ENCODE results near the gene S1PR5.
"Not testable (repeated sequence)": the region's sequence is repeated elsewhere in the genome, so short reads cannot be mapped to it uniquely, and the experiment has no call there.

S1PR5 gene

DNA sequence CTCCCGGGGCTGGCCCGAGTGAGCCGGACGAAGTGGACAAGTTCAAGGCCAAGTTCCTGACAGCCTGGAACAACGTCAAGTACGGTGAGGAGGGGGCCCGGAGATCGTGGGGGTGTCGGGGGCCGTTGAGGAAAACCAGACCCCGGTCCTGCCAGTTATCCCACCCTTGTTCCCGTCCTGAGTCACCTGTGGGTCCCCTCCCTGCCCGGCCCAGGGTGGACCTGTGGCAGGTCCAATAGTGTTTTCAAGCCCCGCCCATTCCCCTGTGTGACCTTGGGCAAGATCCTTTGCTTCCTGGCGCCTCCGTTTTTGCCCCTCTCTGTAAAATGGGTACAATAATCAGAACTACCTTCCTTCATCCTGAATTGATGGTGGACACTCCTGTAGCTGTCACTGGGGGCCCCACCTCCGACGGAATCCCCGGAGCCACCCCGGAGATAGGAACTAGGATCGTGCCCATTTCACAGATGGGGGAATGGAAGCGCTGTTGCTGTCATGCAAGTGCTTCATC, 27.1 kb upstream of the S1PR5 start:
- no peak for DNase-seq (ENCODE audit: low read depth)

DNA sequence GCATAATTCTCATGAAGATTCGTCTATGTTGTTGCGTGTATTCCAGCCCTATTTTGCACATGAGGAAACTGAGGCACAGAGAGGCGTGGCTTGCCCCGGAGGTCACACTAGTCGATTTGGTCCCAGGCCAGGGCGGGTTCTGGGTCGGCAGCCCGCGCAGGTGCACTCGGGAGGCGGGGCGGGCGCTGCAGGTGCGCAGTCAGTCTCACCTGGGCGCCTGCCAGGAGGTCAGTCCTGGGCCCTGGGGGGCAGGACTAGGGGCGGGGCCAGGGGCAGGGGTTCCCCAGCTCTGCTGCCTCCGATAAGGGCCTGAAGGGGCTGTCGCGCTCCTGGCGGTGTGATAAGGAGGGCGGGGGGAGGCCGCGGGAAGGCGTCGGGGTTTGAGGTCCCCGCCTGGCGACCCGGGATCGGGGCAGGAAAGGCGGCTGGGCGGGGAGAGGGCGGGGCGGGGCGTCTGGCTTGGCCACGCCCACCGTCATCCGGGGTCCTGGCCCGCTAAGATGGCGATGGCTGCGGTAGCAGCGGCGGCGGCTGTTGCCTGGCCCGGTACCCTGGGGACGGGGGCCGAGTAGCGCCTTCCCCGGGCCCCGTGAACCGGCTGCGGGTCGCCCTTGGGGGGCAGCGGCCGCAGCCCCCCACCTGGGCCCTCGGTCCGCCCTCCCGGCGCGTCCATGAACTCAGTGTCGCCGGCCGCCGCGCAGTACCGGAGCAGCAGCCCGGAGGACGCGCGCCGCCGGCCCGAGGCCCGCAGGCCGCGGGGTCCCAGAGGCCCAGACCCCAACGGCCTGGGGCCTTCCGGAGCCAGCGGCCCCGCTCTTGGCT, 26.4 kb upstream of the S1PR5 start, which contains the start of gene ATG4D:
ATG4D (plus strand) TSS at position 485 of the 822 bp plus-strand sequence; CDS start at position 672, 187 bp downstream.
- peak; percentile 77 for DNase-seq (ENCODE audit: low read depth)

DNA sequence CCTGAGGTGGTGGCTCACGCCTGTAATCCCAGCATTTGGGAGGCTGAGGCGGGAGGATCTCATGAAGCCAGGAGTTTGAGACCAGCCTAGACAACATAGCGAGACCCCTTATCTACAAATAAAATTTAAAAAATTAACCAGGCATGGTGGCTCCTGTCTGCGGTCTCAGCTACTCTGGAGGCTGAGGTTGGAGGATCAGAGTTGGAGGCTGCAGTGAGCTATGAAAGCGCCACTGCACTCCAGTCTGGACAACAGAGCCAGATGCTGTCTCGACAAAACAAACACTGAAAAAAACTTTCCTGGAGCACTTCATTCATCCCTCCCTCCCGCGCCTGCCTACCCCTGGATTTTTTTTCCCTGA, 25.8 kb upstream of the S1PR5 start:
- no peak for DNase-seq (ENCODE audit: low read depth)

DNA sequence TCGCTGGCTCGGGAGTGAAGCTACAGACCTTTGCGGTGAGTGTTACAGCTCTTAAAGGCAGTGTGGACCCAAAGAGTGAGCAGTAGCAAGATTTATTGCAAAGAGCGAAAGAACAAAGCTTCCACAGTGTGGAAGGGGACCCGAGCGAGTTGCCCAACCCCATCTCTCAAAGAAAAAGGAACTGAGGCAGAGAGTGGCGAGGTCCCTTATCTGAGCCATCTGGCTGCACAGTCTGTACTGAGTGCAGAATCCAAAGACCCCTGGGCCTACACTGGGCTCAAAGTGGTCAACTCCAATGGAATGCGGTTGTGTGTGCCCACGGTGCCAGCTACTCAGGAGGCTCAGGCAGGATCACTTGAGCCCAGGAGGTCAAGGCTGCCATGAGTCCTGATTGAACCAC, 21.8 kb upstream of the S1PR5 start:
- not testable (repeated sequence) for DNase-seq (ENCODE audit: low read depth)

DNA sequence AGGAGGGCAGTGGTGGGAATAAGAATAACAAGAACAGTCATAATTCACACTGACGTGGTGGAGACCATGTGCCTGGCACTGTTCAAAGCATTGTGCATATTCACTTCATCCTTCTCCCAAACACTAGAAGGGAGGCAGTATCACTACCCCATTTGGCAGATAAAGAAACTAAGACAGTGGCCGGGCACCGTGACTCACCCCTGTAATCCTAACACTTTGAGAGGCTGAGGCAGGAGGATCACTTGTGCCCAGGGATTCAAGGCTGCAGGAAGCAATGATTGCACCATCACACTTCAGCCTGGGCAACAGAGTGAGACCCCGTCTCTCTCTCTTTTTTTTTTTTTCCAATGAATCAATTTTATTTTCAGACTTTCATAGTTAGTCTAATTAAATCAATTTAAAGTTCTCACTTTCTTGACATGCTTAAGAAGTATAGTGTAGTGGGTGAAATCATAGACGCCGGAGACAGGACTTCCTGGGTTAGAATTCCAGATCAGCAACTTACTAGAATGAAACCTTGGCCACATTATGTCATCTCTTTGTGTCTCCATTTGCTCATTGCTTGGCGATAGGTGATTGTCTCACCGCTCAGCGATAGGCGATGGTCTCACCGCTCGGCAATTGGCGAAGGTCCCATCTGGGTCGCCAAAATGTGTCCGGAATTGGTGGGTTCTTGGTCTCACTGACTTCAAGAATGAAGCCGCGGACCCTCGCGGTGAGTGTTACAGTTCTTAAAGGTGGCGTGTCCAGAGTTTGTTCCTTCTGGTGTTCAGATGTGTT, 21.1 kb upstream of the S1PR5 start:
- DNase-seq (ENCODE audit: low read depth): no peak

DNA sequence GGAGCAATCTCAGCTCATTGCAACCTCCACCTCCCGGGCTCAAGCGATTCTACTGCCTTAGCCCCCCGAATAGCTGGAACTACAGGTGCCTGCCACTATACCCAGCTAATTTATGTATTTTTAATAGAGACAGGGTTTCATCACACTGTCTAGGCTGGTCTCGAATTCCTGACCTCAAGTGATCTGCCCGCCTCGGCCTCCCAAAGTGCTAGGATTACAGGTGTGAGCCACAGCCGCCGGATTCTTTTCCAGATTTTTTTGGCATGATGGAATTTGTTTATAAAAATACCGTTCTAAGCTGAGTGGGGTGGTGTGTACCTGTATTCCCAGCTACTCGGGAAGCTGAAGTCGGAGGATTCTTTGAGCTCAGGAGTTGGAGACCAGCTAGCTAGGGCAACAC, 20.4 kb upstream of the S1PR5 start:
- DNase-seq (ENCODE audit: low read depth): no peak

DNA sequence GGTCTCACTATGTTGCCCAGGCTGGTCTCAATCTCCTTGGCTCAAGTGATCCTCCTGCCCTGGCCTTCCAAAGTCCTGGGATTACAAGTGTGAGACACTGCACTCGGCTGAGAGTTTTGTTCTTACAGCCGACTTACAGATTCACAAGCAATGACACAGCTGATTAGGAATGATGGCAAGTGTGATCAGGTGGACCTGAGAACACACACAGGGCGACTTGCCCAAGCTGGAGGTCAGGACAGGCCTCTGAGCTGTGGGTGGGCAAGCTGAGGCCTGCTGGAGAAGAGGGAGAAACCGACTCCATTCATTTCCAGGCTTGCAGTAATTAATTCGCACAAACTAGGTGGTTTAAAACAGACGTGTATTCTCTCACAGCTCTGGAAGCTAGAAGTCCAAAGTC, 18.4 kb upstream of the S1PR5 start:
- no peak for DNase-seq (ENCODE audit: low read depth)

DNA sequence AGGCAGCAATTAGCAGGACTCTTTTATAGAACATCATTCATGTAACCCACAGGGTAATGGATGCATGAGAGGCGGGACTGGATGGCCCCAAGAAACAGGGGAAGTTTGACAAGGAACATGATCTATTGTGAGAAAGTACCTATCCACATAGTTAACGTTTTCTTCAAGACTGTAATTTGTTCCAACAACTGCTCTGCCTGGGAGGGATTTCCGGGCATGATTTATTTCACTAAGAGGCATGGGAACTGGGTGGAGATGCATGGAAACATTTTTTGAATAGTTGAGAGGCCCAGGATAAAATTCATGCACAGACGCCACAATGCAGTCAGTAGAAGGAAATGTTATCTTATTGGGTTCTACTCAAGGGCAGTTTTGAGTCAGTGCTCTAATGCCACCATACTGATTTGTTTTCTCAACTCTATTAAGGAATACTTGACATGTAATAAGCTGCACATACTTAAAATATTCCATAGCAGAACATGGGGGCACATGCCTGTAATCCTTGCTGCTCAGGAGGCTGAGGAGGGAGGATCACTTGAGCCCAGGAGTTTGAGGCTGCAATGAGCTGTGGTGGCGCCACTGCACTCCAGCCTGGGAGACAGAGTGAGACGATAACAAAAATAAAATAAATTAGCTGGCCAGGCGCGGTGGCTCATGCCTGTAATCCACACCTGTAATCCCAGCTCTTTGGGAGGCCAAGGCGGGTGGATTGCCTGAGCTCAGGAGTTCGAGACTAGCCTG, 16.6 kb upstream of the S1PR5 start:
- no peak for DNase-seq (ENCODE audit: low read depth)

DNA sequence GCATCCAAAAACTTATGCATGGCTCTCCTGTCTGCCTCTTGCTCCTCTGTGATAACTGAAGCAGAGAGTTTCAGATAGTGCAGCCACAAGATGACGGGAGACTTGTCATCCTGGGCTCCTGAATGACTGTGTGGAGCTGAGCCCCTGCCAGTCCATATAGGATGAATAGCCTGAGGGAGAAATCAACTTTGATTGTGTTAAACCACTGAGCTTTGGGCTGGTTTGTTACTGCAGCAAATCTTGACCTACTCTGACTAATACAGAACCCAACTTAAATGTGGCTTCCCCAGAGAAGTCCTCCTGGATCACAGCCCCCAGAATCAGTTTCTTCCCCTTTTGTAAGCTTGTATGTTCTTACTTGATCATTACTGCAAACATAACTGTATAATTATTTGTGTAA, 15.2 kb upstream of the S1PR5 start:
- DNase-seq (ENCODE audit: low read depth): no peak

DNA sequence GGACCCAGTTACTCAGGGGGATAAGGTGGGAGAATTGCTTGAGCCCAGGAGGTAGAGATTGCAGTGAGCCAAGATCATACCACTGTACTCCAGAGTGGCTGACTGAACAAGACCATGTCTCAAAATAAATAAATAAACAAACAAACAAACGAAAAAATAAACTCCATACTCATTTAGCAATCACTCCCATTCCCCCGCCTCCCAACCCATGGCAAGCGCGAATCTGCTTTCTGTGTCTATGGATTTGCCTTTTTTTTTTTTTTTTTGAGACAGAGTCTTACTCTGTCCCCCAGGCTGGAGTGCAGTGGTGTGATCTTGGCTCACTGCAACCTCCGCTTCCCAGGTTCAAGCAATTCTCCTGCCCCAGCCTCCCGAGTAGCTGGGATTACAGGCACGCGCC, 9.6 kb upstream of the S1PR5 start:
- not testable (repeated sequence) for DNase-seq (ENCODE audit: low read depth)

DNA sequence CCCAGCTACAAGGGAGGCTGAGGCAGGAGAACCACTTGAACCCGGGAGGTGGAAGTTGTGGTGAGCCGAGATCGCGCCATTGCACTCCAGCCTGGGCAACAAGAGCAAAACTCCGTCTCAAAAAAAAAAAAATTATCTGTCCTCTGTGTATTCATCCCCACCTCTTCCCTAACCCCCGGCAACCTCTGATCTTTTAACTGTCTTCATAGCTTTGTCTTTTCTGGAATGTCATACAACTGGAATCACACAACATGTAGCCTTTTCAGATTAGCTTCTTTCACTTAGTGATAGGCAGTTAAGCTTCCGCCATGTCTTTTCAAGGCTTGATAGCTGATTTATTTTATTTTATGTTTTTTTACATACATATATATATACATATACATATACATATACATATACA, 8.4 kb upstream of the S1PR5 start:
- DNase-seq (ENCODE audit: low read depth): no peak

DNA sequence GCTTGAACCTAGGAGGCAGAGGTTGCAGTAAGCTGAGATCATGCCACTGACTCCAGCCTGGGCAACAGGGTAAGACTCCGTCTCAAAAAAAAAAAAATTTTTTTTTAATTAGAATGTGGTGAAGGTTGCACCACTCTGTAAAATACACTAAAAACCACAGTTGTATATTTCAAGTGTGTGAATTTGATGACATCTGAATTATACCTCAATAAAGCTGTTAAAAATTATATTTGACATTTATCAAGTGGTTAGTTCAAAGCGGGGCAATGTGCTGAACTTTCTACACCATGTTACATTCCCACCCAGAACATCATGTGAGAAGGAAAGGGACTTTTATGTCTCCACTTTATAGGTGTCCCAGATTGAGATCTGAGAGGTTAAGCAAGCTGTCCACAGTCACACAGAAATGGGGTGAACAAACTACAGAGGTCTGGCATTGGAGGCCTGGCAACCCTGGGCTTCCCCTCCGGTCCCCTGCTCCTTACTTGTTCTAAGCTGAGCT, 5.9 kb upstream of the S1PR5 start:
- no peak for DNase-seq (ENCODE audit: low read depth)

DNA sequence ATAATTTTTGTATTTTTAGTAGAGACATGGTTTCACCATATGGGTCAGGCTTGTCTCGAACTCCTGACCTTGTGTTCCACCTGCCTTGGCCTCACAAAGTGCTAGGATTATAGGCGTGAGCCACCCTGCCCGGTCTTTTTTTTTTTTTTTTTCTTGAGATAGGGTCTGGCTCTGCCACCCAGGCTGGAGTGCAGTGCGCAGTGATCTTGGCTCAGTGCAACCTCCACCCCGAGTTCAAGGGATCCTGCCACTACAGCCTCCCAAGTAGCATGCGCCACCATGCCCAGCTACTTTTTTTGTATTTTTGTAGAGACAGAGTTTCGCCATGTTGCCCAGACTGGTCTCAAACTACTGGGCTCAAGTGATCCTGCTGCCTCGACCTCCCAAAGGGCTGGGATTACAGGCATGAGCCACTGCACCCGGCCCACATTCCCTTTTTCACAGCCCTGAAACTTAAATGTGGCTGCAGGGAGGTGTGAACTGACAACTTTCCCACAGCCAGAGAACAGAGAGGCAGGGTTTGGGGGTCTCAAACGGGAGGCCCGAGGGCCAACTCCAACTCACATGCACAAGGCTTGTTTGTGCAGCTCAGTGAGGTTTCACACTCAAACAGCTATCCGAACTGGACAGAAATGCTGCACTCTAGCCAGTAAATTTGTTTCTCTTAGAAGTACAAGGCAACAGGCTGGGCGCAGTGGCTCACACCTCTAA, 4.4 kb upstream of the S1PR5 start:
- no peak for DNase-seq (ENCODE audit: low read depth)

DNA sequence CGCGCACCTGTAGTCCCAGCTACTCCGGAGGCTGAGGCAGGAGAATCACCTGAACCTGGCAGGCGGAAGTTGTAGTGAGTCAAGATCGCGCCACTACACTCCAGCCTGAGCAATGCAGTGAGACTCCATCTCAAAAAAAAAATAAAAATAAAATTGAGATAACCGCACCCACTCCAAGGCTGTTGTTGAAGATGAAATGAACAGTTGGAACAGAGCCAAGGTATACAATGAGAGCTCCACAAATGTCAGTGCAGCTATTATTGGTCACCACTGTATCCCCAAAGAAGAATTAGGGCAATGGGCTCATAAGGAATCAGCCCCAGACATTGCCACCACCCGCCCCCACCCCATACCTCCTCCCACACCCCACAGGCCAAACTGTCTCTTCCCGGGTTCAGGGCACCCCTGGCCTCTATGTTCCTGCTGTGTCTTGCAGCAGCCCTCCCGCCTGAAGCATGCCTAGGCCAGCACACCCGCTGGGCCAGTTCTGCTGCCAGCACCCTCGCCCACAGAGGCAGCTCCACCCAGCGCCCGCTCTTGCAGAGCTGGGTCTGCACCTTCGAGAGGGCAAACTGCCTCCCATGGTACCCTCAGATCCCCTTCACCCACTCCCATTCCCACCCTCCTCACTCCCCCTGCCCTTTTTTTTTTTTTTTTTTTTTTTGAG, 3.5 kb upstream of the S1PR5 start:
- no peak for DNase-seq (ENCODE audit: low read depth)

DNA sequence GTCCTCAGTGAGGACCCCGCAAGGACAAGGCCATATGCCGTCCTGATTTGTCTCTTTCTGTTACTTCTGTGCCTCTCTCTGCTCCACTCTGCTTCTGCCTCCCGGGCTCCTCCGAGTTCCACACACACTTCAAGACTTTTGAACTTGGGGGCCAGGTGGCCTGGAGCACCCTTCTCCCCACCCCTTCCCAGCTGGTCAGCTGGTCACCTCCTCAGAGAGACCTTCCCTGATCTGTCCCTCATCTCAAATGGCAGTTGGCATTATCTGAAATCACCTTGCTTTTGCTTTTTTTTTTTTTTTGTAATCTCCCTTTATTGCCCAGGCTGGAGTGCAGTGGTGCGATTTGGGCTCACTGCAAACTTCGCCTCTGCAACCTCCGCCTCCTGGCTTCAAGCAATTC, 2.2 kb upstream of the S1PR5 start:
- no peak for DNase-seq (ENCODE audit: low read depth)

DNA sequence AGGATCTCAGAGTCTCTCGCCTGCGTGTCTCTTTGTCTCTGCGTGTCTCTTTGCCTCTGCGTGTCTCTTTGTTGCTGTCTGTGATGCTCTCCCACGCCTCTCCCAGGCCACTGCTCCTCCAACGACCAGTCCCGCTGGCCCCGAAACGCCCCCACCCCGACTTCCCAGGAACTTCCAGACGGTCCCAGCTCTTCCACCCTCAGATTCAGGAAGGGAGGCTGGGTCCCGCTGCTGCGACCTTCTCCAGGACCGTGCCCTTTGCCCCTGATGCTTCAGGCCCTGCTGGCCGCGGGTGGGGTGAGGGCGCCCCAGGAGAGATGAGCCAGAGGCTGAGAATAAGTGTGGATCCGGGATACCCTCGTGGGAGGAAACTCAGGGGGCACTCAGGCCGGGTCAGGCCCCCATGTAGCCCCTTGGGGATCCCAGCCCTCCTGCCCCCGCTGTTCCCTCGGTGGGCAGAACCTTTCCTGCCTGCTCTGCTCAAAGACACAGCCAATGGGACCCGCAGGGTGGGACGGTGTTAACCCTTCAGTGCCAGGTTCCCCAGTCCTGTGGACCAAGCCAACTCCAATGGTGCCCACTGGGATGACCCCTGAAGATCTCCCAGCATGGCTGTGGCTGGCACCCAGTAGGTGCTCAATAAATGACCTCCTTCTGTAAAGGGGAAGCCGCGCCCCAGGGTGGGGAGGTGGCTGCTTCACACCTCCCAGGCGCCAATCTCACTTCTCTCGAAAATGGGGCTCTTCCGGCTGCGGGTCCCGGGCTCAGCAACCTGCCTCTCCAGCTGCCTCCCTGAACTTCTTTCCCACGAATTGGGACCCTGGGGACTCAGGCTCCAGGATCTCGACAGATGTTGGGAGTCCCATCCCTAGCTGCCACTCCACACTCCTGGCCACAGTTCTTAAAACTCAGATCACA, 1.5 kb upstream of the S1PR5 start:
- no peak for DNase-seq (ENCODE audit: low read depth)

DNA sequence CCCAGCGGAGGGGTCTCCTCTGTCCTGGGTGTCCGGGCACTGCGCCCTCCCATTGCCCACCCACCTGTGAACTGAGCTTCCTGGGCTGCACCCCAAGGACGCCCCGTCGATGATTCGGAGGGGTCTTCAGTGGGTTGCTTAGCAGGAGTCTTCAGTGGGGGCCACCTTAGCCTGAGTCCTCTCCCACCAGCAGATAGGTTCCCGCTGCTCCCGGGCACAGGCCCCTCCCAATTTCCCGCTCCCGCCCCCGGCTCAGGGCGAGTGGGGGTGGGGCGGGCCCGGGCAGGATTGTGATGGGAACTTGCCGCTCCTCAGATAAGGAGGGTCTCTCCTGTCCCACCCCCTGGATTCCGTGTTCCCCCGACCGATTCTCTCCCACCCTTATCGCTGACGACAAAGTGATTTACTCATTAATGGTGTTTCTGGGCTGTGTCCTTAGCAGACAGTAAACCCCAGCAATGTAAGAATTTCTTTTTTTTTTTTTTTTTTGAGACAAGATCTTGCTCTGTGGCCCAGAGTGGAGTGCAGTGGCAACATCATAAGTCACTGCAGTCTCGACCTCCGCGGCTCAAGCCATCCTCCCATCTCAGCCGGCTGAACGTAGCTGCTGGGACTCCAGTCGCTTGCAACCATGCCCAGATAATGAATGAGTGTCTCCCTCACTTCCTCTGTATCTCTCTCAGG, 655 bp upstream of the S1PR5 start:
- no peak for DNase-seq (ENCODE audit: low read depth)

DNA sequence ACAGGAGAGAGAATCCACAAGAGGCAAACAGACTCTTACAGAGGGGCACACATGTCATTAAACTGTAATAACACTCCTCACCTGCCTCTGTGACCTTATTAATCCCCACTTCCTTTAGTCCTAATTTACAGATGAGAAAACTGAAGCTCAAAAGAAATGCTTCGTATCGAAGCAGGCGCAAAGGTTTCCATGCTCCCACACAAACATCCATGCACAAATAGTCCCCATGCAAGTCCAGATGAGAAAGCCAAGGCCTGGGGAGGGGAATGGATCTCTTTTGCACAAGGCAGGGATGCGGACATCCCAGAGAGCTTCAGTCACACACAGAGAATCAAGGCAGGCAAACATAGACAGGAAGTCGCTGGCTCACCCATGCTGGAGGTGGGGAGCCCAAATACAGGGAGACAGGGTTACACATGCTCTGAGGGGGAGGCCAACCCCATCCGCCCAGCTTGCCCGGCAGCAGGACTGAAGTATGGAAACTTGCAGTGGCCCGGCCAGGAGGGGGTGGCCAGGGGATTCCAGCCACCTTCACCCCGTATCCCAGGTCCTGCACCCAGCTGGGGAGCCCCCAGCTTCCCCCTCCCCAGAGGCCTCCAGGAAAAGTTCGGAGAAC, 468 bp downstream of the S1PR5 start:
- DNase-seq (ENCODE audit: low read depth): no peak

DNA sequence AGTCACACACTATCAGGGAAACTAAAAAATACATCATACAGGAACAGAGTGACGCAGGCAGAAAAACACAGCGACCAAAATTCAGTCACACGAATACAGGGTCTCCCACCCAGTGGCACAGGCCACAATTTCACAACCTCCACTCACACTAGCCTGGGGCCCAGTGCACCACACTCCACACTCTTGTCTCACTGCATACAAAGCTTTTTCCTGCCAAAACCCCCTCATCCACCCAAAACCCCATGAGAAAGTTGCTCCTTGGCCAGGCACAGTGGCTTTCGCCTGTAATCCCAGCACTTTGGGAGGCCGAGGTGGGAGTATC, 1.2 kb downstream of the S1PR5 start:
- no peak for DNase-seq (ENCODE audit: low read depth)

Measured in stimulated activated CD8-positive, alpha-beta memory T cell treated with anti-CD3 and anti-CD28 coated beads, Interleukin-15, amount 100 ng/mL, for 24 hours (primary cell).